Dendritic cell treated with granulocyte-macrophage colony-stimulating factor and Interleukin-4, amounts not matched to agents 40 ng/mL and 50 ng/mL, for 4 days (primary cell): ENCODE results near the gene PROCA1.
A peak's percentile ranks its signal among the peaks of the same experiment; 100 is the strongest.

Experiments used
- H3K27ac Mint-ChIP-seq: one replicate; pipeline ENCODE4 v1.8.0; 2022; ENCODE audit warnings: mild to moderate bottlenecking, mixed read lengths
- H3K27me3 Mint-ChIP-seq: one replicate; pipeline ENCODE4 v1.8.0; 2022; ENCODE audit warnings: mild to moderate bottlenecking, mixed read lengths
- H3K36me3 Mint-ChIP-seq: one replicate; pipeline ENCODE4 v1.8.0; 2022; ENCODE audit warnings: low read depth, mixed read lengths
- H3K4me1 Mint-ChIP-seq: one replicate; pipeline ENCODE4 v1.8.0; 2022; ENCODE audit warnings: low read depth, mixed read lengths
- H3K4me3 Mint-ChIP-seq: one replicate; pipeline ENCODE4 v1.8.0; 2022; ENCODE audit warnings: mild to moderate bottlenecking, moderate library complexity, mixed read lengths
- H3K9me3 Mint-ChIP-seq: one replicate; pipeline ENCODE4 v1.8.0; 2022; ENCODE audit warnings: mixed read lengths
- intact Hi-C: fragments of 100-400 bp; cut with micrococcal nuclease; formaldehyde crosslinking; loops from one replicate; pipeline ENCODE4 v1.15.0; 2022

Gene PROCA1

GRCh38 chr17:28715217-28715616 lies 3.5 kb upstream of the PROCA1 start:
- H3K27ac Mint-ChIP-seq, result no peak overlapping the region
- peaks cover 2% of the 10 kb centered on the region for H3K27me3 Mint-ChIP-seq
- intact Hi-C loops, result loop anchor here (5.0 kb wide), 1 partner anchor 68 kb away; the partner anchor contains the start of gene BLTP2
- no peaks in the 10 kb centered on the region for H3K9me3 Mint-ChIP-seq
- H3K4me1 Mint-ChIP-seq, result peaks cover 56% of the 10 kb centered on the region
- H3K36me3 Mint-ChIP-seq, result peaks cover 35% of the 10 kb centered on the region
- no peak overlapping the region for H3K4me3 Mint-ChIP-seq

- Mint-ChIP-seq H3K36me3 (peaks cover 30% of the 10 kb centered on the region), H3K4me1 (peaks cover 53% of the 10 kb centered on the region), H3K27me3 (peaks cover 2% of the 10 kb centered on the region), H3K27ac (no peak overlapping the region), H3K4me3 (no peak overlapping the region), H3K9me3 (no peaks in the 10 kb centered on the region)
- intact Hi-C loops, result loop anchor here (5.0 kb wide), 1 partner anchor 52 kb away; the partner anchor contains the start of genes SDF2 and SUPT6H
Measured at GRCh38 chr17:28714281-28714680, 2.6 kb upstream of the PROCA1 start.

GRCh38 chr17:28712705-28713415 lies 1.2 kb upstream of the PROCA1 start:
- peak overlapping the region; percentile 77 for H3K4me3 Mint-ChIP-seq
- peaks cover 41% of the 10 kb centered on the region for H3K4me1 Mint-ChIP-seq
- H3K9me3 Mint-ChIP-seq, result no peaks in the 10 kb centered on the region
- H3K27me3 Mint-ChIP-seq, result peaks cover 2% of the 10 kb centered on the region
- H3K27ac Mint-ChIP-seq, result peak overlapping the region; percentile 93
- H3K36me3 Mint-ChIP-seq, result peaks cover 32% of the 10 kb centered on the region
- intact Hi-C loops, result loop anchor here (5.0 kb wide), 1 partner anchor 51 kb away; the partner anchor contains the start of genes SDF2 and SUPT6H

- intact Hi-C loops, result loop anchor here (5.0 kb wide), 1 partner anchor 50 kb away; the partner anchor contains the start of genes SDF2 and SUPT6H
- H3K4me3 Mint-ChIP-seq, result peak overlapping the region; percentile 77
- H3K9me3 Mint-ChIP-seq, result no peaks in the 10 kb centered on the region
- peaks cover 39% of the 10 kb centered on the region for H3K4me1 Mint-ChIP-seq
- peak overlapping the region; percentile 93 for H3K27ac Mint-ChIP-seq
- peaks cover 2% of the 10 kb centered on the region for H3K27me3 Mint-ChIP-seq
- H3K36me3 Mint-ChIP-seq, result peaks cover 35% of the 10 kb centered on the region
Measured at GRCh38 chr17:28712032-28712704, 480 bp upstream of the PROCA1 start.

GRCh38 chr17:28710861-28711722 lies 596 bp downstream of the PROCA1 start:
- peaks cover 38% of the 10 kb centered on the region for H3K4me1 Mint-ChIP-seq
- intact Hi-C loops, result loop anchor here (5.0 kb wide), 1 partner anchor 49 kb away; the partner anchor contains the start of genes SDF2 and SUPT6H
- H3K36me3 Mint-ChIP-seq, result peaks cover 38% of the 10 kb centered on the region
- H3K4me3 Mint-ChIP-seq, result peak overlapping the region; percentile 77
- no peaks in the 10 kb centered on the region for H3K9me3 Mint-ChIP-seq
- peaks cover 2% of the 10 kb centered on the region for H3K27me3 Mint-ChIP-seq
- peak overlapping the region; percentile 93 for H3K27ac Mint-ChIP-seq

GRCh38 chr17:28707339-28707720 lies 4.4 kb downstream of the PROCA1 start:
- H3K27ac Mint-ChIP-seq, result no peak overlapping the region
- intact Hi-C loops, result no loop called here
- H3K4me3 Mint-ChIP-seq, result no peak overlapping the region
- peaks cover 50% of the 10 kb centered on the region for H3K36me3 Mint-ChIP-seq
- H3K4me1 Mint-ChIP-seq, result peaks cover 22% of the 10 kb centered on the region
- no peaks in the 10 kb centered on the region for H3K9me3 Mint-ChIP-seq
- H3K27me3 Mint-ChIP-seq, result no peaks in the 10 kb centered on the region

GRCh38 chr17:28706471-28707338 lies 5.0 kb downstream of the PROCA1 start:
- H3K27ac Mint-ChIP-seq, result no peak overlapping the region
- H3K27me3 Mint-ChIP-seq, result no peaks in the 10 kb centered on the region
- no peaks in the 10 kb centered on the region for H3K9me3 Mint-ChIP-seq
- peaks cover 16% of the 10 kb centered on the region for H3K4me1 Mint-ChIP-seq
- H3K36me3 Mint-ChIP-seq, result peaks cover 56% of the 10 kb centered on the region
- intact Hi-C loops, result no loop called here
- no peak overlapping the region for H3K4me3 Mint-ChIP-seq

- H3K27me3 Mint-ChIP-seq, result no peaks in the 10 kb centered on the region
- no peaks in the 10 kb centered on the region for H3K9me3 Mint-ChIP-seq
- H3K36me3 Mint-ChIP-seq, result peaks cover 65% of the 10 kb centered on the region
- peak overlapping the region; percentile 12 for H3K27ac Mint-ChIP-seq
- H3K4me3 Mint-ChIP-seq, result no peak overlapping the region
- intact Hi-C loops, result no loop called here
- H3K4me1 Mint-ChIP-seq, result peaks cover 11% of the 10 kb centered on the region
Measured at GRCh38 chr17:28705728-28706334, 5.9 kb downstream of the PROCA1 start.

GRCh38 chr17:28705074-28705659 lies 6.5 kb downstream of the PROCA1 start:
- H3K4me1 Mint-ChIP-seq, result peaks cover 6% of the 10 kb centered on the region
- H3K27me3 Mint-ChIP-seq, result no peaks in the 10 kb centered on the region
- H3K4me3 Mint-ChIP-seq, result no peak overlapping the region
- intact Hi-C loops, result no loop called here
- H3K27ac Mint-ChIP-seq, result peak overlapping the region; percentile 12
- no peaks in the 10 kb centered on the region for H3K9me3 Mint-ChIP-seq
- peaks cover 72% of the 10 kb centered on the region for H3K36me3 Mint-ChIP-seq

- intact Hi-C loops, result no loop called here
- Mint-ChIP-seq H3K27ac (no peak overlapping the region), H3K9me3 (no peaks in the 10 kb centered on the region), H3K36me3 (peaks cover 80% of the 10 kb centered on the region), H3K4me3 (no peak overlapping the region), H3K4me1 (peaks cover 6% of the 10 kb centered on the region), H3K27me3 (no peaks in the 10 kb centered on the region)
Measured at GRCh38 chr17:28704219-28704858, 7.3 kb downstream of the PROCA1 start.

GRCh38 chr17:28703552-28704218 lies 8.0 kb downstream of the PROCA1 start:
- peaks cover 6% of the 10 kb centered on the region for H3K4me1 Mint-ChIP-seq
- H3K27ac Mint-ChIP-seq, result no peak overlapping the region
- peaks cover 86% of the 10 kb centered on the region for H3K36me3 Mint-ChIP-seq
- H3K4me3 Mint-ChIP-seq, result no peak overlapping the region
- intact Hi-C loops, result no loop called here
- H3K9me3 Mint-ChIP-seq, result no peaks in the 10 kb centered on the region
- H3K27me3 Mint-ChIP-seq, result no peaks in the 10 kb centered on the region

- Mint-ChIP-seq H3K9me3 (no peaks in the 10 kb centered on the region), H3K27ac (no peak overlapping the region), H3K4me3 (no peak overlapping the region), H3K4me1 (peaks cover 6% of the 10 kb centered on the region), H3K36me3 (peaks cover 90% of the 10 kb centered on the region), H3K27me3 (no peaks in the 10 kb centered on the region)
- intact Hi-C loops, result no loop called here
Measured at GRCh38 chr17:28702752-28703150, 8.9 kb downstream of the PROCA1 start.
